Mesothelial cell of epicardium (in vitro differentiated cells): ENCODE results near the gene AGAP3. TPM values are rescaled to one million over a fixed set of nuclear protein-coding genes. Genes with fewer than 3 reads are reported as not detected.

Experiments
- DNase-seq, 2 experiments: peaks; one replicate each; pipeline ENCODE4 v3.0.0; 2021; ENCODE audit warnings: low spot score in 2 of 2; ENCODE audit not compliant: unreplicated experiment in 2 of 2
- H3K27ac Mint-ChIP-seq: 2 replicates; pipeline ENCODE4 v1.8.0; 2021; ENCODE audit warnings: mixed read lengths
- H3K27me3 Mint-ChIP-seq: 2 replicates; pipeline ENCODE4 v1.8.0; 2021; ENCODE audit warnings: low read depth, mixed read lengths
- H3K36me3 Mint-ChIP-seq: 2 replicates; pipeline ENCODE4 v1.8.0; 2021; ENCODE audit warnings: mixed read lengths
- H3K4me1 Mint-ChIP-seq: 2 replicates; pipeline ENCODE4 v1.8.0; 2021; ENCODE audit warnings: mixed read lengths
- H3K4me3 Mint-ChIP-seq: 2 replicates; pipeline ENCODE4 v1.8.0; 2021; ENCODE audit warnings: mild to moderate bottlenecking, moderate library complexity, mixed read lengths
- H3K9me3 Mint-ChIP-seq: 2 replicates; pipeline ENCODE4 v1.8.0; 2021; ENCODE audit warnings: mixed read lengths
- CTCF ChIP-seq: fragments of 200-600 bp; sonication (generic); IDR thresholded peaks from one replicate; pipeline ENCODE4 v1.5.0; 2021; ENCODE audit warnings: antibody characterized with exemption; ENCODE audit not compliant: unreplicated experiment
- total RNA-seq: library from RNA; stranded (reverse); gene quantifications from 3 replicates; pipeline ENCODE4 v1.2.1, GENCODE V29; 2021

The AGAP3 gene
- total RNA-seq, 1 donor from 2014 or later = 134 TPM

- H3K4me1 Mint-ChIP-seq = peaks cover 26% of the 10 kb centered on the region
- H3K27ac Mint-ChIP-seq = peak overlapping the region; percentile 83
- peaks cover 14% of the 10 kb centered on the region for H3K36me3 Mint-ChIP-seq
- no peaks in the 10 kb centered on the region for H3K9me3 Mint-ChIP-seq
- no peaks in the 10 kb centered on the region for H3K27me3 Mint-ChIP-seq
- peak in 1 of 2 experiments; percentile 59 for DNase-seq
- peak overlapping the region; percentile 78 for H3K4me3 Mint-ChIP-seq
- no peak for TF ChIP-seq CTCF
Observed at GRCh38 chr7:151115836-151116418, 29.7 kb downstream of the AGAP3 start.

- DNase-seq = no peak
- Mint-ChIP-seq H3K9me3 (no peaks in the 10 kb centered on the region), H3K36me3 (peaks cover 22% of the 10 kb centered on the region), H3K4me3 (peak overlapping the region; percentile 78), H3K27ac (no peak overlapping the region), H3K4me1 (peaks cover 26% of the 10 kb centered on the region), H3K27me3 (no peaks in the 10 kb centered on the region)
- TF ChIP-seq CTCF = no peak
Observed at GRCh38 chr7:151116603-151117440, 30.5 kb downstream of the AGAP3 start.

- DNase-seq = no peak
- no peak for TF ChIP-seq CTCF
- Mint-ChIP-seq H3K27ac (no peak overlapping the region), H3K9me3 (no peaks in the 10 kb centered on the region), H3K4me3 (no peak overlapping the region), H3K27me3 (no peaks in the 10 kb centered on the region), H3K36me3 (peaks cover 24% of the 10 kb centered on the region), H3K4me1 (peaks cover 26% of the 10 kb centered on the region)
Observed at GRCh38 chr7:151117565-151117964, 31.3 kb downstream of the AGAP3 start.

- Mint-ChIP-seq H3K27ac (no peak overlapping the region), H3K9me3 (no peaks in the 10 kb centered on the region), H3K36me3 (peaks cover 26% of the 10 kb centered on the region), H3K4me3 (no peak overlapping the region), H3K27me3 (no peaks in the 10 kb centered on the region), H3K4me1 (peaks cover 20% of the 10 kb centered on the region)
- TF ChIP-seq CTCF = no peak
- no peak for DNase-seq
Observed at GRCh38 chr7:151118108-151119054, 32.1 kb downstream of the AGAP3 start.

- H3K4me1 Mint-ChIP-seq = peaks cover 18% of the 10 kb centered on the region
- no peak overlapping the region for H3K27ac Mint-ChIP-seq
- H3K27me3 Mint-ChIP-seq = no peaks in the 10 kb centered on the region
- H3K4me3 Mint-ChIP-seq = no peak overlapping the region
- no peaks in the 10 kb centered on the region for H3K9me3 Mint-ChIP-seq
- peaks cover 32% of the 10 kb centered on the region for H3K36me3 Mint-ChIP-seq
- no peak for DNase-seq
- no peak for TF ChIP-seq CTCF
Observed at GRCh38 chr7:151119055-151119415, 32.8 kb downstream of the AGAP3 start.
